Heart left ventricle (tissue), 16 donors: ENCODE results near the gene KDM4B. TPM values are rescaled to one million over a fixed set of nuclear protein-coding genes. Genes with fewer than 3 reads are reported as not detected.

Experiments
- ATAC-seq, 4 donors: fragments of 200-7000 bp; cut with Tn5 transposase; one replicate each; pipeline ENCODE4 v1.9.1; 2020 to 2022; ENCODE audit warnings: moderate library complexity in 4 of 4, mild to moderate bottlenecking in 3 of 4, moderate number of reproducible peaks in 1 of 4
- DNase-seq, 5 donors: peaks; one replicate each; pipeline ENCODE4 v3.0.0-alpha.2; 2020
- H3K27ac ChIP-seq, 12 donors: fragments of 200-600 bp; sonication (generic) in 4 of 12; one replicate each; pipeline versions ENCODE4 v1.5.0 to v1.8.0; 2016 to 2022; ENCODE audit warnings: mild to moderate bottlenecking in 2 of 12
- H3K27me3 ChIP-seq, 9 donors: fragments of 200-600 bp; sonication (generic) in 2 of 9; one replicate each; pipeline versions ENCODE4 v1.5.1 to v1.8.0; 2016 to 2022; ENCODE audit warnings: mild to moderate bottlenecking in 3 of 9
- H3K36me3 ChIP-seq, 9 donors: fragments of 200-600 bp; sonication (generic) in 2 of 9; one replicate each; pipeline versions ENCODE4 v1.5.0 to v1.8.0; 2018 to 2022; ENCODE audit warnings: mild to moderate bottlenecking in 2 of 9
- H3K4me1 ChIP-seq, 12 donors: fragments of 200-600 bp; sonication (generic) in 4 of 12; one replicate each; pipeline versions ENCODE4 v1.5.0 to v1.8.0; 2016 to 2022; ENCODE audit warnings: mild to moderate bottlenecking in 3 of 12
- H3K4me3 ChIP-seq, 12 donors: fragments of 200-600 bp; sonication (generic) in 4 of 12; one replicate each; pipeline versions ENCODE4 v1.5.0 to v1.8.0; 2017 to 2022; ENCODE audit warnings: mild to moderate bottlenecking in 9 of 12, moderate library complexity in 4 of 12
- H3K9me3 ChIP-seq, 12 donors: fragments of 200-600 bp; sonication (generic) in 4 of 12; one replicate each; pipeline versions ENCODE4 v1.5.0 to v1.8.0; 2016 to 2022; ENCODE audit warnings: mild to moderate bottlenecking in 1 of 12
- CTCF ChIP-seq, 12 donors: fragments of 200-600 bp; sonication (generic) in 4 of 12; IDR thresholded peaks; one replicate each; pipeline versions ENCODE4 v1.5.0 to v1.8.0; 2018 to 2022; ENCODE audit warnings: antibody characterized with exemption in 12 of 12, mild to moderate bottlenecking in 5 of 12
- POLR2A ChIP-seq, 2 donors: fragments of 450-650 bp; IDR thresholded peaks; one replicate each; pipeline ENCODE4 v1.6.1; 2017; ENCODE audit warnings: antibody characterized with exemption in 2 of 2, mild to moderate bottlenecking in 2 of 2, moderate library complexity in 2 of 2
- WGBS, 4 donors: extraction: QIAGEN DNeasy Blood & Tissue Kit in 2 of 4; methylation state at CpG; one replicate each; pipeline versions ENCODE4 v1.1.5 to v1.1.7; 2013 to 2018; 5-methylcytosine and 5-hydroxymethylcytosine counted together
- intact Hi-C, 10 donors: fragments of 100-400 bp; cut with DNase I; formaldehyde crosslinking; loops; one replicate each; pipeline versions ENCODE4 v1.11.1 to v1.14.2; 2022
- polyA plus RNA-seq, 2 donors: library from polyadenylated mRNA; stranded (reverse); fragments of 200-250 nt; gene quantifications; one replicate each; pipeline ENCODE4 v1.2.3, GENCODE V29; 2013
- total RNA-seq, 9 donors: library from RNA; depleted of rRNA in 2 of 9; stranded (reverse); fragments of >200 nt in 2 of 9; fragmentation: NEBNext Ultra II Directional in 3 of 9; extraction: Animal tissue kit (Norgen Biotek cat#: 25700) in 3 of 9; gene quantifications; one replicate each; pipeline versions ENCODE4 v1.1.0 to v1.2.4, GENCODE V29; 2016 to 2023
- donor health status: ischemic (EF 13 %, LVEDD 7.1; RV severe dilation, severe dysfunction).
- donor health status: healthy with polysubstance abuse.
- donor health status: DM: no; HTN: yes; CAD: no.
- donor health status: DM: no; HTN: no; CAD: no.
- donor health status: ischemic (EF 25% LVEDD 6.9; RV normal size, moderate dysfunction).
- donor health status: ischemic (EF 25% LVEDD 5.7; RV mildly dilated, moderate dysfunction).
- donor health status: healthy.
- donor health status: DM: yes; HTN: yes; CAD: no.
- donor health status: ischemic (EF 35%, LVEDD 5.7; RV mildly dilated, moderate dysfunction).
- donor health status: nonischemic (EF 11% LVEDD 7.7; RV severe dilation, severe dysfunction).
- donor health status: DM: yes; HTN: yes; CAD: no.
- donor health status: PGD.
- donor health status: ischemic (EF 29% LVEDD 5.4; RV normal size, mild dysfunction).
- donor health status: nonischemic (EF 23%, LVEDD 6.1; RV moderate dilation, normal function).

KDM4B gene
- total and polyA plus RNA-seq, 11 donors, result 21.5 to 36.5 (median 27.2) TPM

GRCh38 chr19:5171711-5172110, 202.8 kb downstream of the KDM4B start:
- intact Hi-C loops, result no loop called here
- no peak overlapping the region for H3K4me3 ChIP-seq
- peak in 1 of 5 donors; percentile 2 for DNase-seq
- H3K27ac ChIP-seq, result no peak overlapping the region
- TF ChIP-seq CTCF (IDR thresholded peaks at IDR 0.05), result no peak
- no peak for TF ChIP-seq POLR2A (IDR thresholded peaks at IDR 0.05)
- H3K36me3 ChIP-seq, result no peaks in the 10 kb centered on the region
- 45 to 64% (median 52%) methylated on average over 9 of the region's 9 CpGs for WGBS, 4 donors
- no peaks in the 10 kb centered on the region for H3K27me3 ChIP-seq
- peaks cover 0 to 4% (median 0%) of the 10 kb centered on the region in 12 donors for H3K9me3 ChIP-seq
- H3K4me1 ChIP-seq, result peaks cover 0 to 5% (median 0%) of the 10 kb centered on the region in 12 donors
- ATAC-seq, result no peak

GRCh38 chr19:5172859-5173630, 204.1 kb downstream of the KDM4B start:
- DNase-seq (peak in 2 of 5 donors; percentile 20 to 32), ATAC-seq (peak; percentile 45 to 79 (median 55))
- Histone ChIP-seq H3K36me3 (no peaks in the 10 kb centered on the region), H3K4me3 (no peak overlapping the region), H3K27ac (no peak overlapping the region), H3K9me3 (peaks cover 0 to 4% (median 0%) of the 10 kb centered on the region in 12 donors), H3K4me1 (peaks cover 0 to 5% (median 0%) of the 10 kb centered on the region in 12 donors), H3K27me3 (no peaks in the 10 kb centered on the region)
- WGBS, 4 donors, result 67 to 74% (median 72%) methylated on average over 8 of the region's 8 CpGs
- TF ChIP-seq POLR2A (IDR thresholded peaks at IDR 0.05) (no peak), CTCF (IDR thresholded peaks at IDR 0.05) (no peak)
- intact Hi-C loops, result no loop called here

DNA sequence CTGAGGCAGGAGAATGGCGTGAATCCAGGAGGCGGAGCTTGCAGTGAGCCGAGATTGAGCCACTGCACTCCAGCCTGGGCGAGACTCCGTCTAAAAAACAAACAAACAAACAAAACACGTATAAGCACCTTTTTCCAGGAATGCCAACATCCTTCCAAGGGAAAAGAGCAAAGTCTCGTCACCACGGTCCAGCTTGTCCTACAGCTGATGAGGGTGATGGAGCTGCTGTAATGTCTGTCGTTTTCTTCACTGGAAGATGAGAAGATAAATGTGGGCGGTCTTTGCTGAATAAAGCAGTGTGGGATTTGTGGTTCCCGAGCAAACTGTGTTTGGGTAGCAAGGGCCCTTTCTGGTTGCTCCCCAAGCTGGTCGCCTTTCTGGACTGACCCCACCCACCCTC, 205.1 kb downstream of the KDM4B start:
- TF ChIP-seq POLR2A (IDR thresholded peaks at IDR 0.05) (no peak), CTCF (IDR thresholded peaks at IDR 0.05) (no peak)
- H3K27me3 ChIP-seq, result no peaks in the 10 kb centered on the region
- 77 to 80% (median 79%) methylated on average over 12 of the region's 12 CpGs for WGBS, 4 donors
- intact Hi-C loops, result no loop called here
- no peaks in the 10 kb centered on the region for H3K36me3 ChIP-seq
- H3K9me3 ChIP-seq, result peaks cover 0 to 4% (median 0%) of the 10 kb centered on the region in 12 donors
- no peak for ATAC-seq
- peak in 1 of 5 donors; percentile 1 for DNase-seq
- no peak overlapping the region for H3K4me3 ChIP-seq
- H3K4me1 ChIP-seq, result peaks cover 0 to 5% (median 0%) of the 10 kb centered on the region in 12 donors
- H3K27ac ChIP-seq, result no peak overlapping the region

GRCh38 chr19:5177745-5178450, 209.0 kb downstream of the KDM4B start:
- intact Hi-C loops, result no loop called here
- Histone ChIP-seq H3K27me3 (no peaks in the 10 kb centered on the region), H3K36me3 (no peaks in the 10 kb centered on the region), H3K4me1 (peaks cover 0 to 4% (median 0%) of the 10 kb centered on the region in 12 donors), H3K4me3 (no peak overlapping the region), H3K9me3 (no peaks in the 10 kb centered on the region), H3K27ac (no peak overlapping the region)
- DNase-seq, result no peak
- ATAC-seq, result no peak
- 71 to 81% (median 77%) methylated on average over 19 of the region's 19 CpGs for WGBS, 4 donors
- no peak for TF ChIP-seq CTCF (IDR thresholded peaks at IDR 0.05)
- TF ChIP-seq POLR2A (IDR thresholded peaks at IDR 0.05), result no peak
